GM18502 (cell line): Measurements from ENCODE around the gene SLC22A4.

ENCODE experiments used
- ATAC-seq: cut with Tn5 transposase; IDR thresholded peaks from one replicate; pipeline ENCODE4 v1.9.1; 2021; ENCODE audit warnings: mild to moderate bottlenecking; ENCODE audit not compliant: unreplicated experiment, poor library complexity

Gene SLC22A4

GRCh38 chr5:132293992-132294727, at the start of gene SLC22A4:
TSS of gene SLC22A4 (plus strand) at chr5:132294394. CDS start at chr5:132294617, 223 bp downstream.
- peak; percentile 80 for ATAC-seq

DNA sequence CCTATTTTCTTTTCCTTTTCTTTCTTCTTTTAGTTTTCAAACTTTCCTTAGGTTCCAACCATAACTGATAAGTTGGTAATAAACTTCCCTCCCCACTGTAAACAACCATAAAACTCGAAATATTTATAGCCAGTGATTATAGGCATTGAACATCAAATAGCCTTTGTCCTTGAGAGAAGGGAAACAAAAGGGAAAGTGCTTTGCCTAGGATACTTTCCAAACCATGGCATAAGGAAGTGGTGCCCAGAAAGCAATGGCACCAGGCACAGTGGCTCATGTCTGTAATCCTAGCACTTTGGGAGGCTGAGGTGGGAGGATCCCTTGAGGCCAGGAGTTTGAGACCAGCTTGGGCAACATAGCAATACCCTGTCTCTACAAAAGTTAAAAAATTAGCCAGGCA, 48.6 kb upstream of the SLC22A4 start:
- ATAC-seq = no peak

GRCh38 chr5:132246806-132247205, 47.4 kb upstream of the SLC22A4 start:
- no peak for ATAC-seq

DNA sequence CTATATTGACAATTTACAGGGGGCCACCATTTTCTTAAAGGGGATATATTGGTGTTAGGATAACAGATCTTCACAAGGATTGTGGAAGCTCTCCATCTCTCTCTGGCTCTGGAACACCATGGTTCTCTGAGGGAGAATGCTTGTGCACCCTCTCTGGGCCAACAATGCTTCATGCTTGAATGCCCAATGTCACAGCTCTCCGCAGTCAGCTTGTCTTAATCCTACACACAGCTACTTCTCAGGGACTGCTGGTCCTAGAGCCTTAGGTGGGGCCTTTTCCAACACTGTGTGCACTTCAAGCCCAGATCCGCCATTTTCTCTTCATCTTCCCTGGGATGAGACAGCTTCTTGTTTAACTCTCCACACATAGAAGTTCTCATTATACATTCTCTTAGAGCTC, 43.6 kb upstream of the SLC22A4 start:
- no peak for ATAC-seq

- ATAC-seq = no peak
Measured at GRCh38 chr5:132251220-132251725, 42.9 kb upstream of the SLC22A4 start.

DNA sequence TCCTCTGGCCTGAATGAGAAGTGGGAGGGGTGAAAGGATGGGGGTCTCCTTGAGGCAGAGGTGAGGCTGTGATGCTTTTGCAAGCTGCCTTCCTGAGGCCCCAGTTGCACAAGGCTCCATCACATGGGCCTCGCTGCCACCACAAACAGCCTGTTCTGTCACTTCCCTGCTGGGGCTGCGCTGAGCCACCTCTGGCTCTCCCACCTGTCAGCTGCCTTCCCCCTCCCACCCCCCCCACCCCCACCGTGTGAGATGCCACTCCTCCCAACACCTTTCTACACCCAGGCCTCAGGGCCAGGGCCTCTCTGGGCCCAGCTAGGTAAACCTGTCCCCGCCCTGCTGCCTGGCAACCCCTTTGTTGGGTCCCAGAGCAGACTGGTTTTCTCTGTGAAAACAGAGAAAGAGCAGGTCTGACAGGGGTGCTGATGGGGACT, 41.2 kb upstream of the SLC22A4 start:
- ATAC-seq = no peak

DNA sequence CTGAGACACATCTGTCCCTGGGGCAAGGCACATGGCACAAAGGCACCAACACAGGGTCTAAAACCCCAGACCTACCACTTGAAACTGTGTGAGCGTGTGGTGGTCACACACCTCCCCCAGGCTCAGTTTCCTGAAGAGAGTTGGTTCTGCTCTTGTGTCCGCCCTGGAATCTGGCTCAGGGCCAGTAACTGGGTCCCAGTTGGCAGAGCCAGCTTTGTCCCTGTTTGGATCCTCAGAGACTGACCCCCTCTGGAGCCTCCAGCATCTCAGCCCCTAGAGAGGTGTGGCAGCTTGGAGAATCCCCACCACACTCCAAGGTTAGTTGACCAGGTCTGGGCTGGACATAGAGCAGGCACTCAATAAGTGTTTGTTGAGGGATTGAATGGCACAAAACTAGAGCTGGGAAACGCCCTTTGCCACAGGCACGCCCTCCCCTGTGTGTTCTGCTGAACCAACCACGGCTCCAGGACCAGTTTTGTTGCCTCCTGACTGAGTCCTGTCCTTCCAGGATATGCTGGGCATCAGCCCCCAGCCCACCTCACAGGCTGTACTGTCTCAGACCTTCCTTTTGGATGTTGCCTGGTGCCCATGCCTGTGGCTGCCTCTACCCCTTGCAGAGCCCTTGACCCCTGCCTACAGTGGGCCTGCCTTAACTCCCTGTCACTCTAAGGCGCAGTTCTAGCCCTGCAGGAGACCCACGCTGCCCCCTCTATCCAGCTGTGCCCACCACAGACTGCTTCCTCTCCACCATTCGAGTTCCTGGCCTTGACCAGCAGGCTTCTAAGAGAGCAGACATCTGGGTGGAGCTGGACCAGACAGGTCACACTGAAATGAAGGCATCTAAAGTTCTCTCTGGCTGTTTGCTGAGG, 40.5 kb upstream of the SLC22A4 start:
- ATAC-seq = no peak

- ATAC-seq = no peak
Measured at GRCh38 chr5:132254321-132254977, 39.7 kb upstream of the SLC22A4 start.

DNA sequence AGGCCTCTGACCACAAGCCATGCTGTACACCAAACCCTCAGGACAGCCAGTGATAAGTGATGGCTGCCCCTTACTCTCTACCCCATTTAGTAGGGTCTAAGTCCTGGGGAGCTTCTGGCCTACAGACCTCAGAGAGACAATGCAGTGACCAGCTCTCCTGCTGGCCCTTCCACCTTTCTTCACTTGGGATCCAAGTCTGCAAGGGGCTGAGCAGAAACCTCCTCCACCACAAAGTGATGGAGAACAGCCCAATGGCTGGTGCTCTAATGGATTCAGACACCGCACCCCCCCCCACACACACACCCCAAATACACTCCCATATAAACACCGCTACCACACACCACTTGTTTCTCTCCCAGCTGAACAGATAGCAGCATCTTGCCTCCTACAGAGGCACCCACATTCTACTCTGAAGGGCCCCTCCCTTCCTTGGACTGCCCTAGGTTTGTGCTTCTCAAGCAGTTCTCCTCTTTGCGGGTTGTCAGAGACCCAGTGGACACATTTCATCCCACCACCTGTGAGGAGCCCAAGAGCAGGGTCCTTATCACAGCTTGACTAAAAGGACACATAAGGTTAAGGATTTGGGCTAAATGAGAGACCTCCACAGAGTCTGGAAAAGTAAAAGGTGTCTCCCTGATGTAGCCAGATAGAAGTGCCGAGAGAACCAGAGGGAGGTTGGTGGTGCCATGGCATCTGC, 38.0 kb upstream of the SLC22A4 start:
- no peak for ATAC-seq

GRCh38 chr5:132256783-132257130, 37.4 kb upstream of the SLC22A4 start:
- ATAC-seq = no peak

DNA sequence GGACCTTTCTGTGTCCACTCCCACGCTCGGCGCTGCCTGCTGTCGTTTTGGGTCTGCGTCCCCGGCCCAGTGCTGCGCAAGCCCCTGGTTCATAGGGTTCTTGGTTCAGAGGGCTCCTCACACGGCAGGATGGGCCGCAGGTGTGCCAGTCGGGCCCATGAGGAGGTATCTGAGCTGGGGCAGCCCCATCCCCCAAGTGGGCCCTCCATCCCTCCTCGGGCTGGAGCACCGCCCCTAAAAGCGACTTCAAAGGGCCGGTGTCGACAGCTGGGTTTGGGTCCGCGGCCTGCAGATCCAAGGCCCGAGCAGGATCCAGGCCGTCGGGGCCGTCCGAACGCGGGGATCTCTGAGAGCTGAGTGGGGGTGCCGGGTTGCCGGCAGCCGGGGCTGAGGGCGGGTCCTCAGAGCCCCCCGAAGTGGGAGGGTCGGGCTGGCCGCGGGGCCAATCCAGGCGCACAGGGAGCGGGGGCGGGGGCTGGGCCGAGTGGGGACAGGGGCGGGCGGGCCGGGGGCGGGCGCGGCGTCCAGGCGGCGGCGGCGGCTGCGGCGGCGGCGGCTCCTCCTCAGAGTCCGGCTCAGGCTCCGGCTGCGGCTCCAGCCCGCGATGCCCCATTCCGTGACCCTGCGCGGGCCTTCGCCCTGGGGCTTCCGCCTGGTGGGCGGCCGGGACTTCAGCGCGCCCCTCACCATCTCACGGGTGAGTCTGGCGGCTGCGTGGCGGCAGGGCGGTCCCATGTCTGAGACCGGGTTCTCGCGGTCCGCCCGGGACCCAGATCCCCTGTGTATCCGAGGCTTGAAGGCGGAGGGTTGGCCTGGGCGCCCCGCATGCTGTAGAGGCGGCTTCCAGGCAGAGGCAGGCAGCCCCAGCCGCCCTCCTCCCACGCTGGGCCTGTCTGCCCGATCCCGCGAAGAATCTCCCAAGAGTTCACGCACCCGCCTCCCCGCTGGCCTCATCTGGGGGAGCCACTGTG, 36.8 kb upstream of the SLC22A4 start, which contains the start of gene PDLIM4:
PDLIM4 (plus strand) TSS at position 566 of the 971 bp plus-strand sequence; CDS start at position 605, 39 bp downstream.
- no peak for ATAC-seq

DNA sequence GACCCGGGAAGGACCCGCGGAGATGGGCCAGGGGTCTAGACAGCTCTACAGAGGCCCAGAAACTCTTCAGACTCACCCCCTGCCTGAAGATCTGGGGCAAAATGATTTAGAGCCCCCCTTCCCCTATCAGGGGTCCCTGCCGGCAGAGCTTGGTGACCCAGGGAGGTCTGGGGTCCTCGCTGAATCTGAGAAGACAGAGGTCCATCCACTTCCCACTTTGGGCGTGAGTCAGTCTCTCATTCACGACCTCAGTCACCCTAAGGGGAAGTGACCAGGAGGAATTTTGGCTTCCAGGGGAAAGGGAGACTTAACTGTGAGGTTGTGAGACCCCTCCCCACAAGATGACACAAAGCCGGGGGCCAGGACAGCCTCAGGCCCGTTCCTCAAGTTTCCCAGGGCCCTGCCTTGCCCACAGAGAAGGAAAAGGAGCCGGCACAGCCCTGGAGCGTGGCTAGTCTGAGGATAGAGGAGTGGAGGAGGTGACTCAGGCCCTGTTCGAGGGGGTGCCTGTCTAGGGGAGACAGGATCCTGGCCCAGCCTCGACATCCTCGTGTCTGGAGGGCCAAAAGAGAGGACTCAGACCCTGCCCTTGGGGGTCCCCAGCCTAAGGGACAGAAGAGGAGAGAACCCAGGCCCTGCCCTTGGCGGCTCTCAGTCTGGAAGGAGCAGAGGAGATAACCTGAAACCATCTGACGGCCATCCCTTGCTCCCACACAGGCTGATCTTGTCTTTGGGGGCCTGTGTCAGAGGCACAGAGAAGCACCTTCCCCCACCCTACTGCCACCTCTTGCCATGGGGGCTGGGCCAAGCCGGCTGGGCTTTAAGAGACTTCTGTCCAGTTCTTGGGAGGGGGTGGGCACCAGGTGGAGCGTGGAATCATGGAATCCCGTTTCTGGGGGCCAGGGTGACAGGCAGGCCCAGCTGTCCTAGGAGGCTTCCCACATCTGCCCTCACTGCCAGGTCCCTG, 35.8 kb upstream of the SLC22A4 start:
- no peak for ATAC-seq

DNA sequence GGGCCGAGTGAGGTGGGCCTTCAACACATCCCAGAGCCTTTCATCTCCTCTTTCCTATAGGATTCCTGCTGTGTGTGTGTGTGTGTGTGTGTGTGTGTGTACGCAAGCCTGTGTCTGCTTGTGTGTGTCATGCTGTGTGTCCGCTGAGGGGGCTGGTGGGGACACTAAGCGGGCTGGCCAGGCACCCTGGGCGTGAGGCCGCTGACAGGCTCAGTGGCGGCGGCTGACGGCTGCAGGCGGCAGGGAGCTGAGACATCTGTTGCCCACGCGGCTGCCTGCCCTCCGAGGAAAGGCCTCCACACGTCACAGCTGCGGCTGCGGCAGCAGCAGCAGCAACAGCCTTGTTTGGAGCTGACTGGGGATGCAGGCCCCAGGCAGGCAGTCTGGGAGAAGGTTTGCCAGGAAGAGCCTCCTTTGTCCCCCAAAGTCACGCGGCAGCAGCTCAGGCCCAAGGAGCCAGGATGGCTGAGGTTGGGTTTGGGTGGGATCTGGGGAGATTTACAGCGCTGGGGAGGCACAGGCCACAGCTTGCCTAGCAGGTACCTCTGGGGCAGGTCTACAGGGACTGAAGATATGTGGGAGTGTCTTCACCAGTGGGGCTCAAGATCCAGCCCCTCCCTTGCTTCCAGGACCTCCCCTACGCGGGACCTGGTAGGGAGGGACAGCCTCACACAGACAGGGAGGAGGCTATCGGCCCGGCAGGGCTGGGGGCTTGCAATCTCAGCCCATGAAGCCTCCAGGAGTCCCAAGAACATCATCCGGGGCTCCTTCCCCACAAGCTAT, 34.9 kb upstream of the SLC22A4 start:
- ATAC-seq = no peak

DNA sequence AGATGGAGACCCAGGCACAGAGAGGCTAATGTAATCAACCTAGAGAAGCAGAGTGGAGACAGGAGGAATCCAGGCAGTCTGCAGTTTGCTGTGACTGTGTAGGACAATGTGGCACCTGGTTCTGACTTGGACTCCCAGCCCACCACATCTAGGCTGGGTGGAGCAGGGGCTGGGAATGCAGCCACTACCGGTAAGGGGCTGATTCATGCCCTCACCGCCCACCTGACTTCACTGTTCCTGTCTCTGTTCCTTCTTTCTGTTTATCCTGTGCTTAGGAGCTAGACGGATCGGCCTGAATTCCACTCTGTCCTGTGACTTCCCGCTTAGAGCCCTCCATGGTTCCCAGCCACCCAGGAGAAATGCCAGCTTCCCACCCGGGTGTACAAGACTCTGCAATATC, 34.1 kb upstream of the SLC22A4 start:
- ATAC-seq = no peak

DNA sequence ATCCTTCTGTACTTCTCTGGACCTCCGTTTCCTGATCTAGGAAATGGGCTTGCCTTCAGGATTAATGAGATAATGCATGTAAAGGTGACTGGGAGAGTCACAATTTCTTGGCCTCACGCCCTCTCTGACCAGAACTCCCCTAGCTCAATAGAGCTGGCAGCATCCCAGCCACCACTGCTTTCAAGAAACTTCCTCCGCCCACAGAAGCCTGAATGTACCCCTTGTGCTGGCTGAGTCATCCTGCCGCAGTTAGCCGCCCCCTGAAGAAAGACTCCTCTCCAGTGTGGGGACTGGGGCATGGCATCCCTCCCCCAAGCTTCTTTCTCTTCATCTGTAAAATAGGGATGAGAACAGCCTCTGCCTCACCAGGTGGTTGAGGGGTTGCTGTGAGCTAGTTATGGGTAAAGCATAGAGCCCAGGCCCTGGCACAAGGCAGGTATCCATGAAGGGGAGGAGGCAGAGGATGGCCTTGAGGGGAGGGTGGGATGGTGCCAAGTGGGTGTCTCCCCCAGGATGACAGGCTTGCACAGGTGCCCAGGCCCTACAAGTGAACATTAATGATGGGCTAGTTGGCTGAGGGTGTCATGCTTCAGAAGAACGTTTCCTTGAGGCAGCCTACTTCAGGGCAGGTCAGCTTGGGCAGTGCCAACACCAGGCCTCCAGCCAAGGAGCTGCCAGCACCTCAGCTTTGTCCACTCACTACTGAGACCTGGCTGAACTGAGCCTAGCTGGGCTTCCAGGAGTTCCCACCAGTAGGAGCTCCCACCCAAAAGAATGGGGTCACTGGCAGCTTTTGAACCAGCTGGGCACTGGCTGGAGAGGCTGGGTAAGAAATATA, 33.3 kb upstream of the SLC22A4 start:
- ATAC-seq = peak; percentile 59
